ENCODE results near the gene CTSW. TPM values are rescaled to one million over a fixed set of nuclear protein-coding genes. Genes with fewer than 3 reads are reported as not detected.

CTSW gene
- total RNA-seq, 1 donor from 2014 or later = not detected

- Mint-ChIP-seq H3K4me3 (ENCODE audit: unreplicated experiment) (peak overlapping the region; percentile 76), H3K9me3 (ENCODE audit: unreplicated experiment) (peaks cover 17% of the 10 kb centered on the region), H3K27ac (ENCODE audit: unreplicated experiment) (peak overlapping the region; percentile 95), H3K27me3 (ENCODE audit: unreplicated experiment) (peaks cover 11% of the 10 kb centered on the region), H3K4me1 (ENCODE audit: low read depth, unreplicated experiment) (peaks cover 15% of the 10 kb centered on the region), H3K36me3 (ENCODE audit: unreplicated experiment) (no peaks in the 10 kb centered on the region)
- TF ChIP-seq CTCF (IDR thresholded peaks at IDR 0.05; ENCODE audit: partially characterized antibody, unreplicated experiment) = no peak
- no peak for DNase-seq
Observed at GRCh38 chr11:65883786-65884715, 4.4 kb downstream of the CTSW start.

- peak overlapping the region; percentile 95 for H3K27ac Mint-ChIP-seq (ENCODE audit: unreplicated experiment)
- peaks cover 22% of the 10 kb centered on the region for H3K9me3 Mint-ChIP-seq (ENCODE audit: unreplicated experiment)
- H3K4me1 Mint-ChIP-seq (ENCODE audit: low read depth, unreplicated experiment) = peaks cover 20% of the 10 kb centered on the region
- peak overlapping the region; percentile 76 for H3K4me3 Mint-ChIP-seq (ENCODE audit: unreplicated experiment)
- H3K36me3 Mint-ChIP-seq (ENCODE audit: unreplicated experiment) = no peaks in the 10 kb centered on the region
- DNase-seq = peak; percentile 88
- H3K27me3 Mint-ChIP-seq (ENCODE audit: unreplicated experiment) = peaks cover 12% of the 10 kb centered on the region
- TF ChIP-seq CTCF (IDR thresholded peaks at IDR 0.05; ENCODE audit: partially characterized antibody, unreplicated experiment) = peak; percentile 97
Observed at GRCh38 chr11:65884716-65885092, 5.1 kb downstream of the CTSW start.

GRCh38 chr11:65885231-65885630 is 5.6 kb downstream of the CTSW start:
- DNase-seq = no peak
- H3K27ac Mint-ChIP-seq (ENCODE audit: unreplicated experiment) = peak overlapping the region; percentile 55
- H3K4me3 Mint-ChIP-seq (ENCODE audit: unreplicated experiment) = peak overlapping the region; percentile 25
- peaks cover 26% of the 10 kb centered on the region for H3K9me3 Mint-ChIP-seq (ENCODE audit: unreplicated experiment)
- H3K4me1 Mint-ChIP-seq (ENCODE audit: low read depth, unreplicated experiment) = peaks cover 25% of the 10 kb centered on the region
- no peaks in the 10 kb centered on the region for H3K36me3 Mint-ChIP-seq (ENCODE audit: unreplicated experiment)
- TF ChIP-seq CTCF (IDR thresholded peaks at IDR 0.05; ENCODE audit: partially characterized antibody, unreplicated experiment) = no peak
- peaks cover 17% of the 10 kb centered on the region for H3K27me3 Mint-ChIP-seq (ENCODE audit: unreplicated experiment)

- H3K4me3 Mint-ChIP-seq (ENCODE audit: unreplicated experiment) = peak overlapping the region; percentile 97
Observed at GRCh38 chr11:65885808-65886536, 6.3 kb downstream of the CTSW start.

More at GRCh38 chr11:65885808-65886536, 6.3 kb downstream of the CTSW start:
- peaks cover 26% of the 10 kb centered on the region for H3K4me1 Mint-ChIP-seq (ENCODE audit: low read depth, unreplicated experiment)
- H3K36me3 Mint-ChIP-seq (ENCODE audit: unreplicated experiment) = no peaks in the 10 kb centered on the region
- TF ChIP-seq CTCF (IDR thresholded peaks at IDR 0.05; ENCODE audit: partially characterized antibody, unreplicated experiment) = no peak
- peaks cover 18% of the 10 kb centered on the region for H3K27me3 Mint-ChIP-seq (ENCODE audit: unreplicated experiment)
- peaks cover 26% of the 10 kb centered on the region for H3K9me3 Mint-ChIP-seq (ENCODE audit: unreplicated experiment)
- DNase-seq = no peak
- no peak overlapping the region for H3K27ac Mint-ChIP-seq (ENCODE audit: unreplicated experiment)

All from glutamatergic neuron (in vitro differentiated cells).